WTC11 (cell line): ENCODE measurements around the gene COL11A1.
"Not testable (repeated sequence)": the region's sequence is repeated elsewhere in the genome, so short reads cannot be mapped to it uniquely, and the experiment has no call there.

Source experiments
- CTCF ChIP-seq: fragments of 200-600 bp; IDR thresholded peaks from 2 replicates; pipeline ENCODE4 v1.8.0; 2022; ENCODE audit warnings: antibody characterized with exemption
- FOXK1 ChIP-seq: sonication (generic); formaldehyde crosslinking; IDR thresholded peaks from 2 replicates; pipeline ENCODE4 v1.8.0; 2022; ENCODE audit warnings: mild to moderate bottlenecking, moderate library complexity, missing genetic modification reagents
- IRF2 ChIP-seq: sonication (generic); formaldehyde crosslinking; IDR thresholded peaks from 2 replicates; pipeline ENCODE4 v1.8.0; 2022; ENCODE audit warnings: low read depth, missing genetic modification reagents, borderline replicate concordance
- MAX ChIP-seq: sonication (generic); formaldehyde crosslinking; IDR thresholded peaks from 2 replicates; pipeline ENCODE4 v1.8.0; 2022; ENCODE audit warnings: mild to moderate bottlenecking, missing genetic modification reagents
- MYBL2 ChIP-seq: sonication (generic); formaldehyde crosslinking; IDR thresholded peaks from 2 replicates; pipeline ENCODE4 v1.8.1; 2023; ENCODE audit warnings: mild to moderate bottlenecking, moderate library complexity, missing genetic modification reagents
- NFATC4 ChIP-seq: fragments of 250-450 bp; sonication (Bioruptor Pico); IDR thresholded peaks from 2 replicates; pipeline ENCODE4 v1.9.0; 2021; ENCODE audit warnings: mild to moderate bottlenecking
- PREB ChIP-seq: sonication (generic); formaldehyde crosslinking; IDR thresholded peaks from 2 replicates; pipeline ENCODE4 v1.8.1; 2022; ENCODE audit warnings: mild to moderate bottlenecking, missing genetic modification reagents, moderate library complexity, borderline replicate concordance

- not testable (repeated sequence) for TF ChIP-seq IRF2 (CRISPR knock-in tag); CTCF; MAX (CRISPR knock-in tag); NFATC4 (CRISPR knock-in tag); PREB; MYBL2 (CRISPR knock-in tag); FOXK1 (CRISPR knock-in tag)
Measured at GRCh38 chr1:102933362-102933761, 175.0 kb downstream of the COL11A1 start.
